Activated T-cell treated with anti-CD3 and anti-CD28 coated beads, Interleukin-2, amount 50 U/mL, for 24 hours (primary cell): ENCODE measurements around the gene NAA80.

ENCODE experiments used
- DNase-seq: peaks from one replicate; pipeline ENCODE4 v3.0.0-alpha.2; 2020
- H3K27ac Mint-ChIP-seq: 2 replicates; pipeline ENCODE4 v1.8.0; 2020; ENCODE audit warnings: mild to moderate bottlenecking, mixed read lengths
- H3K27me3 Mint-ChIP-seq: 2 replicates; pipeline ENCODE4 v1.8.0; 2020; ENCODE audit warnings: mixed read lengths
- H3K36me3 Mint-ChIP-seq: 2 replicates; pipeline ENCODE4 v1.8.0; 2020; ENCODE audit warnings: low read depth, mixed read lengths
- H3K4me1 Mint-ChIP-seq: 2 replicates; pipeline ENCODE4 v1.8.0; 2020; ENCODE audit warnings: low read depth, mixed read lengths
- H3K4me3 Mint-ChIP-seq: 2 replicates; pipeline ENCODE4 v1.8.0; 2020; ENCODE audit warnings: mild to moderate bottlenecking, moderate library complexity, mixed read lengths
- H3K9me3 Mint-ChIP-seq: 2 replicates; pipeline ENCODE4 v1.8.0; 2020; ENCODE audit warnings: mixed read lengths

Gene NAA80

GRCh38 chr3:50303013-50303815 lies 4.0 kb upstream of the NAA80 start, which contains the start of gene HYAL1:
Gene HYAL1 (minus strand): TSS chr3:50303574. CDS start chr3:50302956, 618 bp downstream.
- Mint-ChIP-seq H3K27me3 (no peaks in the 10 kb centered on the region), H3K4me1 (peaks cover 25% of the 10 kb centered on the region), H3K36me3 (peaks cover 7% of the 10 kb centered on the region), H3K27ac (no peak within 1 kb of the TSS), H3K9me3 (no peaks in the 10 kb centered on the region), H3K4me3 (no peak within 1 kb of the TSS)
- DNase-seq: no peak

- Mint-ChIP-seq H3K27ac (no peak overlapping the region), H3K4me1 (peaks cover 33% of the 10 kb centered on the region), H3K36me3 (peaks cover 7% of the 10 kb centered on the region), H3K4me3 (no peak overlapping the region), H3K27me3 (no peaks in the 10 kb centered on the region), H3K9me3 (no peaks in the 10 kb centered on the region)
- no peak for DNase-seq
Measured at GRCh38 chr3:50302095-50303012, 3.1 kb upstream of the NAA80 start.

- Mint-ChIP-seq H3K36me3 (peaks cover 20% of the 10 kb centered on the region), H3K4me3 (peak overlapping the region; percentile 97), H3K27me3 (no peaks in the 10 kb centered on the region), H3K9me3 (no peaks in the 10 kb centered on the region), H3K4me1 (peaks cover 33% of the 10 kb centered on the region), H3K27ac (peak overlapping the region; percentile 100)
- no peak for DNase-seq
Measured at GRCh38 chr3:50300681-50301254, 1.6 kb upstream of the NAA80 start.

- Mint-ChIP-seq H3K9me3 (no peaks in the 10 kb centered on the region), H3K36me3 (peaks cover 20% of the 10 kb centered on the region), H3K4me3 (peak overlapping the region; percentile 97), H3K4me1 (peaks cover 33% of the 10 kb centered on the region), H3K27me3 (no peaks in the 10 kb centered on the region), H3K27ac (peak overlapping the region; percentile 100)
- no peak for DNase-seq
Measured at GRCh38 chr3:50299929-50300680, 900 bp upstream of the NAA80 start.

- H3K36me3 Mint-ChIP-seq: peaks cover 20% of the 10 kb centered on the region
- H3K4me1 Mint-ChIP-seq: peaks cover 28% of the 10 kb centered on the region
Measured at GRCh38 chr3:50299638-50299928, 378 bp upstream of the NAA80 start.

GRCh38 chr3:50297896-50298725 lies 1.1 kb downstream of the NAA80 start:
- Mint-ChIP-seq H3K4me3 (peak overlapping the region; percentile 97), H3K4me1 (peaks cover 27% of the 10 kb centered on the region), H3K27ac (peak overlapping the region; percentile 100), H3K9me3 (no peaks in the 10 kb centered on the region), H3K27me3 (no peaks in the 10 kb centered on the region), H3K36me3 (peaks cover 20% of the 10 kb centered on the region)
- DNase-seq: no peak

More at GRCh38 chr3:50299638-50299928, 378 bp upstream of the NAA80 start:
- peak overlapping the region; percentile 100 for H3K27ac Mint-ChIP-seq
- no peak for DNase-seq
- no peaks in the 10 kb centered on the region for H3K27me3 Mint-ChIP-seq
- H3K9me3 Mint-ChIP-seq: no peaks in the 10 kb centered on the region
- peak overlapping the region; percentile 97 for H3K4me3 Mint-ChIP-seq

GRCh38 chr3:50297384-50297775 lies 1.8 kb downstream of the NAA80 start:
- DNase-seq: no peak
- Mint-ChIP-seq H3K27me3 (no peaks in the 10 kb centered on the region), H3K4me3 (no peak overlapping the region), H3K27ac (peak overlapping the region; percentile 14), H3K9me3 (no peaks in the 10 kb centered on the region), H3K4me1 (peaks cover 34% of the 10 kb centered on the region), H3K36me3 (peaks cover 22% of the 10 kb centered on the region)

GRCh38 chr3:50296721-50297383 lies 2.4 kb downstream of the NAA80 start:
- no peak for DNase-seq
- no peaks in the 10 kb centered on the region for H3K9me3 Mint-ChIP-seq
- H3K27me3 Mint-ChIP-seq: no peaks in the 10 kb centered on the region
- H3K27ac Mint-ChIP-seq: peak overlapping the region; percentile 14
- peaks cover 25% of the 10 kb centered on the region for H3K36me3 Mint-ChIP-seq
- peaks cover 35% of the 10 kb centered on the region for H3K4me1 Mint-ChIP-seq
- no peak overlapping the region for H3K4me3 Mint-ChIP-seq

- H3K4me3 Mint-ChIP-seq: no peak overlapping the region
- peaks cover 37% of the 10 kb centered on the region for H3K4me1 Mint-ChIP-seq
- no peak overlapping the region for H3K27ac Mint-ChIP-seq
Measured at GRCh38 chr3:50295553-50296431, 3.4 kb downstream of the NAA80 start.

GRCh38 chr3:50294492-50295403 lies 4.5 kb downstream of the NAA80 start:
- Mint-ChIP-seq H3K27me3 (no peaks in the 10 kb centered on the region), H3K27ac (no peak overlapping the region), H3K4me3 (no peak overlapping the region), H3K4me1 (peaks cover 36% of the 10 kb centered on the region), H3K9me3 (no peaks in the 10 kb centered on the region), H3K36me3 (peaks cover 46% of the 10 kb centered on the region)
- DNase-seq: no peak

More at GRCh38 chr3:50295553-50296431, 3.4 kb downstream of the NAA80 start:
- Mint-ChIP-seq H3K36me3 (peaks cover 35% of the 10 kb centered on the region), H3K27me3 (no peaks in the 10 kb centered on the region), H3K9me3 (no peaks in the 10 kb centered on the region)
- DNase-seq: no peak

- no peak for DNase-seq
- H3K4me1 Mint-ChIP-seq: peaks cover 38% of the 10 kb centered on the region
- no peaks in the 10 kb centered on the region for H3K9me3 Mint-ChIP-seq
- no peak overlapping the region for H3K27ac Mint-ChIP-seq
- no peak overlapping the region for H3K4me3 Mint-ChIP-seq
- peaks cover 51% of the 10 kb centered on the region for H3K36me3 Mint-ChIP-seq
- no peaks in the 10 kb centered on the region for H3K27me3 Mint-ChIP-seq
Measured at GRCh38 chr3:50294089-50294488, 5.1 kb downstream of the NAA80 start.
